Thyroid gland (tissue), 4 donors: ENCODE data around the gene SIRPB2. TPM values are rescaled to one million over a fixed set of nuclear protein-coding genes. Genes with fewer than 3 reads are reported as not detected.

Experiments
- small RNA-seq: library from RNA; depleted of rRNA; stranded (forward); fragments of <200 nt; gene quantifications from one replicate; pipeline ENCODE3, GENCODE V24; 2016
- total RNA-seq, 4 donors: library from RNA; depleted of rRNA; stranded (reverse); fragments of >200 nt; gene quantifications; one replicate each; pipeline ENCODE4 v1.2.3, GENCODE V29; 2016

The SIRPB2 gene
- total RNA-seq, 4 donors from 2014 or later, result 1.3 to 4.5 (median 2.3) TPM

Small RNAs within 50 kb of the gene (small RNA-seq; reads per million reads assigned to genes)
- not detected for gene RNU6-917P

Other genes with a start within 250 kb of the SIRPB2 start
- gene SNPH, start 225.1 kb downstream of the SIRPB2 start, total RNA-seq, result 10 to 100 TPM in 3 of 4 donors, 1 to 10 TPM in 1; 9.3 to 16.2 (median 13.6) TPM
- gene SDCBP2, start 162.3 kb downstream of the SIRPB2 start, total RNA-seq, result 10 to 100 TPM; 18.0 to 37.6 (median 34.7) TPM
- 100 to 1,000 TPM; 142 to 272 (median 189) TPM for gene FKBP1A, start 98.4 kb downstream of the SIRPB2 start, total RNA-seq
- 10 to 100 TPM; 42.2 to 51.3 (median 48.8) TPM for gene NSFL1C, start 24.6 kb downstream of the SIRPB2 start, total RNA-seq
- gene SIRPD, start 66.3 kb upstream of the SIRPB2 start, total RNA-seq, result not detected
- gene SIRPB1, start 128.6 kb upstream of the SIRPB2 start, total RNA-seq, result 1 to 10 TPM in 2 of 4 donors, under 1 TPM in 1, not detected in 1; 0.54 to 5.8 (median 3.2) TPM
- not detected for gene SIRPG, start 166.4 kb upstream of the SIRPB2 start, total RNA-seq